A549 (cell line): ENCODE results near the gene SERPINE3. TPM values are rescaled to one million over a fixed set of nuclear protein-coding genes. Genes with fewer than 3 reads are reported as not detected.

Experiments
- ATAC-seq, 2 experiments: fragments of 200-7000 bp in 1 of 2; fragments of >200 bp in 1 of 2; cut with Nextera tagmentation in 1 of 2; cut with Tn5 transposase in 1 of 2; 3 replicates each; pipeline versions ENCODE4 v1.8.0 to v1.9.1; 2018 to 2020; ENCODE audit warnings: mild to moderate bottlenecking in 1 of 2, moderate library complexity in 1 of 2
- CTCF ChIA-PET: fragments of 300-600 bp; sonication (Branson Sonifier 250); formaldehyde crosslinking; extraction: SDS; loops from one replicate; lab custom pipeline; 2021; ENCODE audit warnings: antibody characterized with exemption, inconsistent platforms; lab: Yijun Ruan, JAX
- POLR2A ChIA-PET: fragments of 350-600 bp; formaldehyde crosslinking; extraction: SDS; loops from one replicate; lab custom pipeline; 2021; ENCODE audit warnings: antibody characterized with exemption, inconsistent platforms; lab: Yijun Ruan, JAX
- DNase-seq, 2 experiments: peaks; one replicate each; pipeline versions ENCODE4 v3.0.0 to v3.0.0-alpha.2; 2011 to 2016; ENCODE audit warnings: low read depth in 1 of 2, low spot score in 1 of 2
- FAIRE-seq: peaks from 2 replicates; lab custom pipeline; 2011; peaks lifted over from hg19 to GRCh38; lab: Jason Lieb, UNC
- H3K27ac ChIP-seq, 2 experiments: fragments of >200 bp; sonication (Bioruptor Twin); formaldehyde crosslinking; 3 replicates each; pipeline ENCODE4 v1.5.1; 2016 to 2017
- H3K4me1 ChIP-seq: fragments of >200 bp; sonication (Bioruptor Twin); formaldehyde crosslinking; 3 replicates; pipeline ENCODE4 v1.6.1; 2016
- H3K4me2 ChIP-seq: fragments of >200 bp; sonication (Bioruptor Twin); formaldehyde crosslinking; 3 replicates; pipeline ENCODE4 v1.6.1; 2016
- H3K4me3 ChIP-seq: fragments of >200 bp; sonication (Bioruptor Twin); formaldehyde crosslinking; 3 replicates; pipeline ENCODE4 v1.5.1; 2016
- H3K9me3 ChIP-seq: fragments of >200 bp; sonication (Bioruptor Twin); formaldehyde crosslinking; 3 replicates; pipeline ENCODE4 v1.6.1; 2016
- BCL3 ChIP-seq: fragments of >200 bp; sonication (Bioruptor Twin); formaldehyde crosslinking; IDR thresholded peaks from 3 replicates; pipeline ENCODE4 v1.6.1; 2016
- BHLHE40 ChIP-seq: IDR thresholded peaks from 2 replicates; pipeline ENCODE4 v1.6.1; 2012; ENCODE audit warnings: low read depth, low read length, inconsistent platforms
- CBX2 ChIP-seq: fragments of 200-600 bp; sonication (generic); IDR thresholded peaks from 2 replicates; pipeline ENCODE4 v1.6.1; 2016; ENCODE audit warnings: low read depth, mild to moderate bottlenecking, borderline replicate concordance
- CEBPB ChIP-seq, 2 experiments: fragments of >200 bp in 1 of 2; sonication (Bioruptor Twin) in 1 of 2; formaldehyde crosslinking in 1 of 2; IDR thresholded peaks; 2 replicates each; pipeline ENCODE4 v1.6.1; 2012 to 2016
- EHMT2 ChIP-seq: fragments of 200-600 bp; sonication (generic); IDR thresholded peaks from 2 replicates; pipeline ENCODE4 v1.6.1; 2016; ENCODE audit warnings: antibody characterized with exemption, low read depth, mild to moderate bottlenecking, moderate library complexity
- ELK1 ChIP-seq: fragments of 150-350 bp; IDR thresholded peaks from 2 replicates; pipeline ENCODE4 v1.6.1; 2014; ENCODE audit warnings: low read depth, mild to moderate bottlenecking, low read length
- EP300 ChIP-seq, 2 experiments: fragments of >200 bp; sonication (Bioruptor Twin); formaldehyde crosslinking; IDR thresholded peaks; 2 replicates in 1 of 2; 3 replicates in 1 of 2; pipeline ENCODE4 v1.6.1; 2016 to 2017
- FOSB ChIP-seq: fragments of 250-450 bp; sonication (Bioruptor Pico); IDR thresholded peaks from 2 replicates; pipeline ENCODE4 v1.5.0; 2020; ENCODE audit warnings: mild to moderate bottlenecking, moderate library complexity
- FOSL2 ChIP-seq, 2 experiments: fragments of 450-650 bp in 1 of 2; fragments of >200 bp in 1 of 2; sonication (Bioruptor Twin) in 1 of 2; formaldehyde crosslinking; IDR thresholded peaks; 2 replicates each; pipeline versions ENCODE4 v1.5.0 to v1.6.1; 2016 to 2020; ENCODE audit warnings: mild to moderate bottlenecking in 1 of 2, moderate library complexity in 1 of 2
- FOXS1 ChIP-seq: fragments of 250-450 bp; sonication (Bioruptor Pico); IDR thresholded peaks from 2 replicates; pipeline ENCODE4 v1.5.0; 2020; ENCODE audit warnings: mild to moderate bottlenecking, moderate library complexity
- HOXA7 ChIP-seq: fragments of 250-450 bp; sonication (Bioruptor Pico); IDR thresholded peaks from 2 replicates; pipeline ENCODE4 v1.5.0; 2020; ENCODE audit warnings: mild to moderate bottlenecking, moderate library complexity
- HOXB13 ChIP-seq: fragments of 250-450 bp; sonication (Bioruptor Pico); IDR thresholded peaks from 2 replicates; pipeline ENCODE4 v1.5.0; 2020; ENCODE audit warnings: low read depth, mild to moderate bottlenecking, moderate library complexity
- JUNB ChIP-seq: fragments of >200 bp; sonication (Bioruptor Twin); formaldehyde crosslinking; IDR thresholded peaks from 2 replicates; pipeline ENCODE4 v1.6.1; 2016
- KDM5A ChIP-seq: fragments of 200-600 bp; sonication (generic); IDR thresholded peaks from 2 replicates; pipeline ENCODE4 v1.6.1; 2016; ENCODE audit warnings: antibody characterized with exemption, mild to moderate bottlenecking
- NFE2L2 ChIP-seq: fragments of 150-350 bp; conservative IDR thresholded peaks from 2 replicates; pipeline ENCODE4 v1.6.1; 2014; ENCODE audit warnings: low read length
- NR3C1 ChIP-seq: fragments of >200 bp; sonication (Bioruptor Twin); formaldehyde crosslinking; IDR thresholded peaks from 3 replicates; pipeline ENCODE4 v1.6.1; 2017
- POLR2A ChIP-seq: IDR thresholded peaks from 2 replicates; pipeline ENCODE4 v1.6.1; 2012; ENCODE audit warnings: mild to moderate bottlenecking, low read length
- POLR2AphosphoS2 ChIP-seq: conservative IDR thresholded peaks from 2 replicates; pipeline ENCODE4 v1.6.1; 2012; ENCODE audit warnings: low read length, improper control_type of control experiment, inconsistent platforms
- RARB ChIP-seq: fragments of 250-450 bp; sonication (Bioruptor Pico); IDR thresholded peaks from 2 replicates; pipeline ENCODE4 v1.8.0; 2021; ENCODE audit warnings: mild to moderate bottlenecking, moderate library complexity
- SMC3 ChIP-seq: fragments of >200 bp; sonication (Bioruptor Twin); formaldehyde crosslinking; IDR thresholded peaks from 3 replicates; pipeline ENCODE4 v1.6.1; 2018; ENCODE audit warnings: inconsistent platforms
- ZC3H11A ChIP-seq: fragments of 450-650 bp; IDR thresholded peaks from 2 replicates; pipeline ENCODE4 v1.6.1; 2014; ENCODE audit warnings: antibody characterized with exemption, mild to moderate bottlenecking
- ZNF302 ChIP-seq: fragments of 250-450 bp; sonication (Bioruptor Pico); IDR thresholded peaks from 2 replicates; pipeline ENCODE4 v1.9.0; 2021; ENCODE audit warnings: inconsistent platforms, mild to moderate bottlenecking, moderate library complexity
- WGBS: methylation state at CpG from one replicate; pipeline ENCODE4 v1.1.6; 2017; ENCODE audit errors: missing lambda C conversion rate; 5-methylcytosine and 5-hydroxymethylcytosine counted together
- polyA plus RNA-seq, 4 experiments: library from polyadenylated mRNA; depleted of rRNA in 3 of 4; stranded (reverse); fragments of >200 nt; fragmentation: RNase III in 1 of 4; extraction: RNeasy Plus Mini Kit Qiagen cat#74134 plus additional on column Dnase treatment in 1 of 4; gene quantifications; 2 replicates in 3 of 4; 3 replicates in 1 of 4; pipeline ENCODE4 v1.2.3, GENCODE V29; 2011 to 2017
- TF ChIP-seq, protein P1 (sequence below): IDR thresholded peaks from 2 replicates; pipeline ENCODE4 v1.6.1; 2012

Gene SERPINE3
- polyA plus RNA-seq, 2 of the 4 experiments (the other 2 are of a cell fraction), result 0.09 TPM; not detected in 1

DNA sequence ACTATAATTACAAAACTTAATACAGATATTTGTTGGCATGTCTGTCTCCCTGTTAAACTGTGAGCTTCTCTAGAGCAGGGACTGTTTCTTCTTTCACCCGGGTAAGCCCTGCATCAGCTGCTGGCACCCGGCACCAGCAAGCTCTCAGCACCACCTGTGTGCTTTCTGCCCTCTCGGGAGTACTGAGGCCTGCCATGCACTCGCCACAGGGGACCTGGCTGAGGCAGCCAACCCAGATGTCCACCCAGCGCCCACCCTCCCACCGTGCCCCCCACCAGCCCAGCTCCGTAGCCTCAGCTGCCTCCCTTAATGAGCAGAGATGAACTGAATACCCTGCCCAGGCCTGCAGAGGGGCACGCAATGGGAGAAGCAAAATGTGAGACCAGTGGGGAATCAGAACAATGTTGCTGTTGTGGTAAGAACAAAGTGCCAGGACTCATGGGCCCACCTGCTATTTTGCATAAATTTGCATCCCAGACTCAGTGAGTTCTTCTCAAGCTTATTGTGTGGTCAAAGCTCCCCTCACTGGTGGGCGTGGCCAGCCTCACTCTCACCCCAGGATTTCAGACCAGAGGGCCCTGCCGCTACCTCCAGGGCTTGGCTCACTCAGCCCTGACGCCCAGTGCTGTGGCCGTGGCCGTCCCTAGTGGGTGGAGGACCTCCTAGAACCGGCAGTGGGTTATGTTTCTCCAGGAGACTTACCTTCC is 14.6 kb upstream of the SERPINE3 start:
- CTCF ChIA-PET, result interaction anchor here (1.2 kb wide), 1 partner anchor 12 kb away, joined by 3 read pairs; no protein-coding TSS in a partner anchor

GRCh38 chr13:51325837-51326236 is 13.7 kb upstream of the SERPINE3 start:
- H3K27ac ChIP-seq, result no peak overlapping the region
- CTCF ChIA-PET, result no interaction called here
- H3K9me3 ChIP-seq, result no peaks in the 10 kb centered on the region
- FAIRE-seq, result no peak
- no peak for DNase-seq
- WGBS, result 83% methylated on average over 6 of the region's 6 CpGs
- POLR2A ChIA-PET, result no interaction called here
- no peak for ATAC-seq
- H3K4me3 ChIP-seq, result no peak overlapping the region
- no peak overlapping the region for H3K4me2 ChIP-seq
- no peaks in the 10 kb centered on the region for H3K4me1 ChIP-seq
- TF ChIP-seq KDM5A, result no peak
- TF ChIP-seq EP300 (IDR thresholded peaks at IDR 0.05), result no peak

More for the DNA sequence above, 14.6 kb upstream of the SERPINE3 start:
- no peaks in the 10 kb centered on the region for H3K4me1 ChIP-seq
- WGBS, result 68% methylated on average over 9 of the region's 14 CpGs
- no peak overlapping the region for H3K4me2 ChIP-seq
- FAIRE-seq, result no peak
- no peaks in the 10 kb centered on the region for H3K9me3 ChIP-seq
- no peak overlapping the region for H3K4me3 ChIP-seq
- DNase-seq, result no peak
- ATAC-seq, result no peak
- POLR2A ChIA-PET, result no interaction called here
- TF ChIP-seq ELK1, result no peak
- TF ChIP-seq ZNF302 (CRISPR knock-in tag), result no peak
- no peak for TF ChIP-seq EHMT2
- no peak for TF ChIP-seq BCL3
- TF ChIP-seq RARB (CRISPR knock-in tag), result no peak
- TF ChIP-seq NR3C1, result no peak
- TF ChIP-seq SMC3, result no peak
- TF ChIP-seq FOSL2 (IDR thresholded peaks at IDR 0.05), result no peak
- TF ChIP-seq FOSL2 (CRISPR knock-in tag; IDR thresholded peaks at IDR 0.05), result no peak
- no peak for TF ChIP-seq POLR2A
- TF ChIP-seq EP300 (IDR thresholded peaks at IDR 0.05), result no peak
- no peak overlapping the region for H3K27ac ChIP-seq

GRCh38 chr13:51326777-51327176 is 12.7 kb upstream of the SERPINE3 start:
- no peak for ATAC-seq
- DNase-seq, result no peak
- Histone ChIP-seq H3K9me3 (no peaks in the 10 kb centered on the region), H3K4me3 (no peak overlapping the region), H3K27ac (no peak overlapping the region), H3K4me2 (no peak overlapping the region), H3K4me1 (no peaks in the 10 kb centered on the region)
- WGBS, result 64% methylated on average over 2 of the region's 2 CpGs
- CTCF ChIA-PET, result no interaction called here
- TF ChIP-seq CBX2, result no peak
- TF ChIP-seq SMC3, result no peak
- TF ChIP-seq ZC3H11A, result no peak
- no peak for TF ChIP-seq POLR2A
- TF ChIP-seq HOXA7, result no peak
- no peak for TF ChIP-seq FOSB (CRISPR knock-in tag)
- TF ChIP-seq, protein P1, sequence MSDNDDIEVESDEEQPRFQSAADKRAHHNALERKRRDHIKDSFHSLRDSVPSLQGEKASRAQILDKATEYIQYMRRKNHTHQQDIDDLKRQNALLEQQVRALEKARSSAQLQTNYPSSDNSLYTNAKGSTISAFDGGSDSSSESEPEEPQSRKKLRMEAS, result no peak
- no peak for TF ChIP-seq JUNB
- FAIRE-seq, result no peak
- POLR2A ChIA-PET, result no interaction called here

DNA sequence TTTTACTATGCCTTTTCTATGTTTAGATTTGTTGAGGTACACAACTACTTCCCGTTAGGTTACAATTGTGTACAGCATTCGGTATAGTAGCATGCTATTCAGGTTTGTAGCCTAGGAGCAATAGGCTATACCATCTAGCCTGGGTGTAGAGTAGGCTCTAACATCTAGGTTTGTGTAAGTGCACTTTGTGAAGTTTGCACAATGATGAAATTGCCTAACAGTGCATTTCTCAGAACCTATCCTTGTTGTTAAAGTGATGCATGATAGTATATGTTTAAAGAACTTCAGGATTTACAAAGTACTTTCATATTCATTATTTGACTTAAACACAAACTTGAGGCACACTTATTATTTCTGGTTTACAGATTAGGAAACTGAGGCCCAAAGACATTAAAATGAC is 11.5 kb upstream of the SERPINE3 start:
- no peak for ATAC-seq

More for the DNA sequence above, 11.5 kb upstream of the SERPINE3 start:
- Histone ChIP-seq H3K4me2 (no peak overlapping the region), H3K4me1 (no peaks in the 10 kb centered on the region), H3K4me3 (no peak overlapping the region), H3K27ac (no peak overlapping the region), H3K9me3 (no peaks in the 10 kb centered on the region)
- POLR2A ChIA-PET, result no interaction called here
- no peak for FAIRE-seq
- DNase-seq, result no peak
- TF ChIP-seq EP300 (IDR thresholded peaks at IDR 0.05) (no peak), BHLHE40 (no peak), HOXB13 (no peak), KDM5A (no peak), NFE2L2 (no peak), CEBPB (IDR thresholded peaks at IDR 0.05) (no peak), SMC3 (no peak), ZC3H11A (no peak), POLR2A (no peak), CBX2 (no peak), POLR2AphosphoS2 (no peak), FOXS1 (CRISPR knock-in tag) (no peak), RARB (CRISPR knock-in tag) (no peak)
- WGBS, result 73% methylated on average over 2 of the region's 2 CpGs
- CTCF ChIA-PET, result no interaction called here
